ENCODE measurements around the gene ARHGEF10L.

ARHGEF10L gene

GRCh38 chr1:17680308-17680707, 140.8 kb downstream of the ARHGEF10L start:
- no peaks in the 10 kb centered on the region for H3K36me3 ChIP-seq (ENCODE audit: insufficient read depth, low read length)
- H3K4me1 ChIP-seq (ENCODE audit: control insufficient read depth, insufficient read depth, low read length, unreplicated experiment), result no peaks in the 10 kb centered on the region
- no peak overlapping the region for H3K27ac ChIP-seq (ENCODE audit: low read depth, low read length)
- no peak overlapping the region for H3K4me3 ChIP-seq (ENCODE audit: low read depth, low read length)
- no peak overlapping the region for H2AFZ ChIP-seq (ENCODE audit: low read length, unreplicated experiment)
- no peaks in the 10 kb centered on the region for H3K27me3 ChIP-seq (ENCODE audit: insufficient read depth, low read length)
- no peaks in the 10 kb centered on the region for H3K79me2 ChIP-seq (ENCODE audit: control insufficient read depth, insufficient read depth, low read length, unreplicated experiment)

GRCh38 chr1:17682400-17682799, 142.9 kb downstream of the ARHGEF10L start:
- no peak overlapping the region for H2AFZ ChIP-seq (ENCODE audit: low read length, unreplicated experiment)
- H3K4me3 ChIP-seq (ENCODE audit: low read depth, low read length), result no peak overlapping the region

GRCh38 chr1:17683598-17683997, 144.1 kb downstream of the ARHGEF10L start:
- no peaks in the 10 kb centered on the region for H3K79me2 ChIP-seq (ENCODE audit: control insufficient read depth, insufficient read depth, low read length, unreplicated experiment)
- H3K36me3 ChIP-seq (ENCODE audit: insufficient read depth, low read length), result no peaks in the 10 kb centered on the region
- no peaks in the 10 kb centered on the region for H3K27me3 ChIP-seq (ENCODE audit: insufficient read depth, low read length)
- no peak overlapping the region for H3K4me3 ChIP-seq (ENCODE audit: low read depth, low read length)
- H2AFZ ChIP-seq (ENCODE audit: low read length, unreplicated experiment), result no peak overlapping the region
- no peaks in the 10 kb centered on the region for H3K4me1 ChIP-seq (ENCODE audit: control insufficient read depth, insufficient read depth, low read length, unreplicated experiment)
- no peak overlapping the region for H3K27ac ChIP-seq (ENCODE audit: low read depth, low read length)

More at GRCh38 chr1:17682400-17682799, 142.9 kb downstream of the ARHGEF10L start:
- no peaks in the 10 kb centered on the region for H3K79me2 ChIP-seq (ENCODE audit: control insufficient read depth, insufficient read depth, low read length, unreplicated experiment)
- H3K27me3 ChIP-seq (ENCODE audit: insufficient read depth, low read length), result no peaks in the 10 kb centered on the region
- H3K4me1 ChIP-seq (ENCODE audit: control insufficient read depth, insufficient read depth, low read length, unreplicated experiment), result no peaks in the 10 kb centered on the region
- no peaks in the 10 kb centered on the region for H3K36me3 ChIP-seq (ENCODE audit: insufficient read depth, low read length)
- no peak overlapping the region for H3K27ac ChIP-seq (ENCODE audit: low read depth, low read length)

- H3K36me3 ChIP-seq (ENCODE audit: insufficient read depth, low read length), result no peaks in the 10 kb centered on the region
- H2AFZ ChIP-seq (ENCODE audit: low read length, unreplicated experiment), result no peak overlapping the region
- no peak overlapping the region for H3K27ac ChIP-seq (ENCODE audit: low read depth, low read length)
- H3K4me1 ChIP-seq (ENCODE audit: control insufficient read depth, insufficient read depth, low read length, unreplicated experiment), result no peaks in the 10 kb centered on the region
- no peaks in the 10 kb centered on the region for H3K27me3 ChIP-seq (ENCODE audit: insufficient read depth, low read length)
- H3K79me2 ChIP-seq (ENCODE audit: control insufficient read depth, insufficient read depth, low read length, unreplicated experiment), result no peaks in the 10 kb centered on the region
- no peak overlapping the region for H3K4me3 ChIP-seq (ENCODE audit: low read depth, low read length)
Observed at GRCh38 chr1:17684810-17685209, 145.3 kb downstream of the ARHGEF10L start.

- no peak overlapping the region for H2AFZ ChIP-seq (ENCODE audit: low read length, unreplicated experiment)
- no peaks in the 10 kb centered on the region for H3K4me1 ChIP-seq (ENCODE audit: control insufficient read depth, insufficient read depth, low read length, unreplicated experiment)
- no peak overlapping the region for H3K4me3 ChIP-seq (ENCODE audit: low read depth, low read length)
- H3K27ac ChIP-seq (ENCODE audit: low read depth, low read length), result no peak overlapping the region
- no peaks in the 10 kb centered on the region for H3K27me3 ChIP-seq (ENCODE audit: insufficient read depth, low read length)
- H3K36me3 ChIP-seq (ENCODE audit: insufficient read depth, low read length), result no peaks in the 10 kb centered on the region
- H3K79me2 ChIP-seq (ENCODE audit: control insufficient read depth, insufficient read depth, low read length, unreplicated experiment), result no peaks in the 10 kb centered on the region
Observed at GRCh38 chr1:17686258-17686657, 146.8 kb downstream of the ARHGEF10L start.

- Histone ChIP-seq H3K36me3 (ENCODE audit: insufficient read depth, low read length) (no peaks in the 10 kb centered on the region), H3K27me3 (ENCODE audit: insufficient read depth, low read length) (no peaks in the 10 kb centered on the region), H3K4me1 (ENCODE audit: control insufficient read depth, insufficient read depth, low read length, unreplicated experiment) (no peaks in the 10 kb centered on the region), H3K27ac (ENCODE audit: low read depth, low read length) (no peak overlapping the region), H3K79me2 (ENCODE audit: control insufficient read depth, insufficient read depth, low read length, unreplicated experiment) (no peaks in the 10 kb centered on the region), H3K4me3 (ENCODE audit: low read depth, low read length) (no peak overlapping the region), H2AFZ (ENCODE audit: low read length, unreplicated experiment) (no peak overlapping the region)
Observed at GRCh38 chr1:17687145-17687544, 147.6 kb downstream of the ARHGEF10L start.

GRCh38 chr1:17688217-17688810, 148.8 kb downstream of the ARHGEF10L start:
- H3K27ac ChIP-seq (ENCODE audit: low read depth, low read length), result no peak overlapping the region
- no peaks in the 10 kb centered on the region for H3K36me3 ChIP-seq (ENCODE audit: insufficient read depth, low read length)
- H2AFZ ChIP-seq (ENCODE audit: low read length, unreplicated experiment), result no peak overlapping the region
- H3K4me1 ChIP-seq (ENCODE audit: control insufficient read depth, insufficient read depth, low read length, unreplicated experiment), result no peaks in the 10 kb centered on the region
- H3K4me3 ChIP-seq (ENCODE audit: low read depth, low read length), result no peak overlapping the region
- H3K79me2 ChIP-seq (ENCODE audit: control insufficient read depth, insufficient read depth, low read length, unreplicated experiment), result no peaks in the 10 kb centered on the region
- no peaks in the 10 kb centered on the region for H3K27me3 ChIP-seq (ENCODE audit: insufficient read depth, low read length)

GRCh38 chr1:17689011-17689410, 149.5 kb downstream of the ARHGEF10L start:
- Histone ChIP-seq H2AFZ (ENCODE audit: low read length, unreplicated experiment) (no peak overlapping the region), H3K79me2 (ENCODE audit: control insufficient read depth, insufficient read depth, low read length, unreplicated experiment) (no peaks in the 10 kb centered on the region), H3K4me1 (ENCODE audit: control insufficient read depth, insufficient read depth, low read length, unreplicated experiment) (no peaks in the 10 kb centered on the region), H3K36me3 (ENCODE audit: insufficient read depth, low read length) (no peaks in the 10 kb centered on the region), H3K27me3 (ENCODE audit: insufficient read depth, low read length) (no peaks in the 10 kb centered on the region), H3K4me3 (ENCODE audit: low read depth, low read length) (no peak overlapping the region), H3K27ac (ENCODE audit: low read depth, low read length) (no peak overlapping the region)

GRCh38 chr1:17690906-17691634, 151.6 kb downstream of the ARHGEF10L start:
- Histone ChIP-seq H3K36me3 (ENCODE audit: insufficient read depth, low read length) (no peaks in the 10 kb centered on the region), H3K4me1 (ENCODE audit: control insufficient read depth, insufficient read depth, low read length, unreplicated experiment) (no peaks in the 10 kb centered on the region), H3K4me3 (ENCODE audit: low read depth, low read length) (no peak overlapping the region), H3K27me3 (ENCODE audit: insufficient read depth, low read length) (no peaks in the 10 kb centered on the region), H2AFZ (ENCODE audit: low read length, unreplicated experiment) (no peak overlapping the region), H3K27ac (ENCODE audit: low read depth, low read length) (no peak overlapping the region), H3K79me2 (ENCODE audit: control insufficient read depth, insufficient read depth, low read length, unreplicated experiment) (no peaks in the 10 kb centered on the region)

GRCh38 chr1:17692645-17693044, 153.1 kb downstream of the ARHGEF10L start:
- no peaks in the 10 kb centered on the region for H3K27me3 ChIP-seq (ENCODE audit: insufficient read depth, low read length)
- H3K36me3 ChIP-seq (ENCODE audit: insufficient read depth, low read length), result no peaks in the 10 kb centered on the region

More at GRCh38 chr1:17692645-17693044, 153.1 kb downstream of the ARHGEF10L start:
- no peak overlapping the region for H3K4me3 ChIP-seq (ENCODE audit: low read depth, low read length)
- no peak overlapping the region for H3K27ac ChIP-seq (ENCODE audit: low read depth, low read length)
- H3K4me1 ChIP-seq (ENCODE audit: control insufficient read depth, insufficient read depth, low read length, unreplicated experiment), result no peaks in the 10 kb centered on the region
- no peak overlapping the region for H2AFZ ChIP-seq (ENCODE audit: low read length, unreplicated experiment)
- H3K79me2 ChIP-seq (ENCODE audit: control insufficient read depth, insufficient read depth, low read length, unreplicated experiment), result no peaks in the 10 kb centered on the region

Data from ACC112 (cell line).